OCI-LY1 (cell line): ENCODE data around the gene PPHLN1.
"Not testable (repeated sequence)": the region's sequence is repeated elsewhere in the genome, so short reads cannot be mapped to it uniquely, and the experiment has no call there.

Source experiments
- H2AFZ ChIP-seq: fragments of 200-600 bp; sonication (generic), shearing (Covaris generic); 2 replicates; pipeline ENCODE4 v1.6.0; 2014; ENCODE audit warnings: antibody characterized with exemption, mild to moderate bottlenecking, low read length
- H3F3A ChIP-seq: fragments of 200-600 bp; sonication (generic), shearing (Covaris generic); 2 replicates; pipeline ENCODE4 v1.6.0; 2014; ENCODE audit warnings: mild to moderate bottlenecking, antibody characterized with exemption, low read length, moderate library complexity; ENCODE audit not compliant: insufficient read depth
- H3K27ac ChIP-seq: fragments of 200-600 bp; sonication (generic); 2 replicates; pipeline ENCODE4 v1.5.1; 2014; ENCODE audit warnings: low read length, mixed run types, mild to moderate bottlenecking, low read depth; ENCODE audit not compliant: poor library complexity, severe bottlenecking
- H3K27me3 ChIP-seq: fragments of 200-600 bp; sonication (generic); 2 replicates; pipeline ENCODE4 v1.6.0; 2014; ENCODE audit warnings: antibody characterized with exemption, mild to moderate bottlenecking, low read length, moderate library complexity; ENCODE audit not compliant: insufficient read depth
- H3K36me3 ChIP-seq: fragments of 200-600 bp; sonication (generic); 2 replicates; pipeline ENCODE4 v1.6.1; 2014; ENCODE audit warnings: mild to moderate bottlenecking, antibody characterized with exemption, low read length, moderate library complexity, mixed read lengths; ENCODE audit not compliant: insufficient read depth
- H3K4me1 ChIP-seq: fragments of 200-600 bp; sonication (generic); 2 replicates; pipeline ENCODE4 v1.5.1; 2014; ENCODE audit warnings: mild to moderate bottlenecking, low read length, moderate library complexity; ENCODE audit not compliant: insufficient read depth, severe bottlenecking
- H3K4me2 ChIP-seq: fragments of 200-600 bp; sonication (generic), shearing (Covaris generic); 2 replicates; pipeline ENCODE4 v1.6.1; 2014; ENCODE audit warnings: low read length
- H3K4me3 ChIP-seq: fragments of 200-600 bp; sonication (generic); 2 replicates; pipeline ENCODE4 v1.5.1; 2014; ENCODE audit warnings: low read length, low read depth, mild to moderate bottlenecking, mixed read lengths; ENCODE audit not compliant: poor library complexity, severe bottlenecking
- H3K79me2 ChIP-seq: fragments of 200-600 bp; shearing (Covaris generic); 2 replicates; pipeline ENCODE4 v1.6.1; 2016; ENCODE audit warnings: mixed run types, low read length, mixed read lengths; ENCODE audit not compliant: insufficient read depth
- H3K9ac ChIP-seq: fragments of 200-600 bp; sonication (generic), shearing (Covaris generic); 2 replicates; pipeline ENCODE4 v1.6.1; 2014; ENCODE audit warnings: mild to moderate bottlenecking, low read length, mixed read lengths
- H3K9me2 ChIP-seq: fragments of 200-600 bp; sonication (generic), shearing (Covaris generic); 2 replicates; pipeline ENCODE4 v1.6.1; 2014; ENCODE audit warnings: low read depth, mild to moderate bottlenecking, low read length, mixed read lengths
- H3K9me3 ChIP-seq: fragments of 200-600 bp; shearing (Covaris generic); 2 replicates; pipeline ENCODE4 v1.6.1; 2014; ENCODE audit warnings: low read length, mixed read lengths
- H4K20me1 ChIP-seq: fragments of 200-600 bp; sonication (generic), shearing (Covaris generic); 2 replicates; pipeline ENCODE4 v1.6.0; 2016; ENCODE audit warnings: mild to moderate bottlenecking, low read length; ENCODE audit not compliant: insufficient read depth
- CTCF ChIP-seq: fragments of 200-600 bp; sonication (generic), shearing (Covaris generic); IDR thresholded peaks from 2 replicates; pipeline ENCODE4 v1.5.1; 2017; ENCODE audit warnings: mild to moderate bottlenecking, antibody characterized with exemption, low read length, moderate library complexity, mixed read lengths
- EZH2 ChIP-seq: fragments of 200-600 bp; sonication (generic), shearing (Covaris generic); IDR thresholded peaks from 2 replicates; pipeline ENCODE4 v1.8.0; 2017; ENCODE audit warnings: borderline replicate concordance, mixed run types, mild to moderate bottlenecking, antibody characterized with exemption, low read length, moderate library complexity, mixed read lengths

The PPHLN1 gene

GRCh38 chr12:42386308-42386707, 60.3 kb downstream of the PPHLN1 start:
- Histone ChIP-seq H3K27ac (no peak overlapping the region), H4K20me1 (no peaks in the 10 kb centered on the region), H3K4me1 (peaks cover 9% of the 10 kb centered on the region), H3K36me3 (peaks cover 54% of the 10 kb centered on the region), H3K4me3 (no peak overlapping the region), H3K9ac (no peak overlapping the region), H3F3A (no peaks in the 10 kb centered on the region), H3K9me3 (no peaks in the 10 kb centered on the region), H2AFZ (no peak overlapping the region), H3K9me2 (no peaks in the 10 kb centered on the region), H3K4me2 (no peak overlapping the region), H3K27me3 (no peaks in the 10 kb centered on the region), H3K79me2 (no peaks in the 10 kb centered on the region)
- TF ChIP-seq CTCF (no peak), EZH2 (no peak)

- H3K9me2 ChIP-seq, H3K4me1 ChIP-seq, H3F3A ChIP-seq, H3K27ac ChIP-seq, H3K79me2 ChIP-seq, H3K9me3 ChIP-seq, H3K27me3 ChIP-seq, H2AFZ ChIP-seq, H4K20me1 ChIP-seq, H3K4me2 ChIP-seq, H3K4me3 ChIP-seq, H3K9ac ChIP-seq: not testable (repeated sequence)
- peaks cover 45% of the 10 kb centered on the region for H3K36me3 ChIP-seq
Measured at GRCh38 chr12:42388086-42388485, 62.1 kb downstream of the PPHLN1 start.

GRCh38 chr12:42394429-42394828, 68.5 kb downstream of the PPHLN1 start:
- Histone ChIP-seq H4K20me1 (no peaks in the 10 kb centered on the region), H3F3A (no peaks in the 10 kb centered on the region), H3K9me2 (no peaks in the 10 kb centered on the region), H3K4me1 (peaks cover 4% of the 10 kb centered on the region), H3K9me3 (no peaks in the 10 kb centered on the region), H3K79me2 (no peaks in the 10 kb centered on the region), H3K9ac (no peak overlapping the region), H3K27me3 (no peaks in the 10 kb centered on the region), H3K4me2 (no peak overlapping the region), H2AFZ (no peak overlapping the region), H3K36me3 (peaks cover 53% of the 10 kb centered on the region), H3K4me3 (no peak overlapping the region), H3K27ac (no peak overlapping the region)
- TF ChIP-seq CTCF, result no peak

GRCh38 chr12:42396473-42397259, 70.7 kb downstream of the PPHLN1 start:
- TF ChIP-seq EZH2, result no peak
- no peak for TF ChIP-seq CTCF
- Histone ChIP-seq H4K20me1 (no peaks in the 10 kb centered on the region), H3K4me3 (no peak overlapping the region), H3K27me3 (no peaks in the 10 kb centered on the region), H2AFZ (no peak overlapping the region), H3K4me2 (no peak overlapping the region), H3K79me2 (no peaks in the 10 kb centered on the region), H3K27ac (peak overlapping the region; percentile 48), H3K9ac (no peak overlapping the region), H3K9me3 (no peaks in the 10 kb centered on the region), H3K36me3 (peaks cover 60% of the 10 kb centered on the region), H3K9me2 (no peaks in the 10 kb centered on the region), H3F3A (no peaks in the 10 kb centered on the region), H3K4me1 (peaks cover 4% of the 10 kb centered on the region)
